ENCODE data around the gene MNDA.

MNDA gene

GRCh38 chr1:158819461-158820443 is 11.4 kb upstream of the MNDA start:
- no peak overlapping the region for H3K4ac ChIP-seq (ENCODE audit: low read depth, low read length)
- H3K56ac ChIP-seq (ENCODE audit: low read length): no peak overlapping the region
- H3K18ac ChIP-seq (ENCODE audit: low read length): no peak overlapping the region
- no peak overlapping the region for H4K5ac ChIP-seq (ENCODE audit: low read length)
- no peak for DNase-seq
- no peak overlapping the region for H3K23ac ChIP-seq (ENCODE audit: low read length)
- no peaks in the 10 kb centered on the region for H3K36me3 ChIP-seq (ENCODE audit: control insufficient read depth, insufficient read depth, low read length)
- H3K4me3 ChIP-seq (ENCODE audit: low read length): no peak overlapping the region
- no peak overlapping the region for H2AK5ac ChIP-seq (ENCODE audit: low read length)
- H3K4me2 ChIP-seq (ENCODE audit: low read length): no peak overlapping the region
- H2BK5ac ChIP-seq (ENCODE audit: low read length): no peak overlapping the region
- no peak overlapping the region for H3K9ac ChIP-seq (ENCODE audit: low read length)
- no CpG with 5 or more reads among the region's 7 CpGs for WGBS (ENCODE audit: extremely low coverage, insufficient coverage, low lambda C conversion rate)
- no peaks in the 10 kb centered on the region for H3K79me2 ChIP-seq (ENCODE audit: control insufficient read depth, insufficient read depth, low read length)
- no peaks in the 10 kb centered on the region for H3K79me1 ChIP-seq (ENCODE audit: low read length)
- H3K4me1 ChIP-seq (ENCODE audit: control insufficient read depth, low read depth, low read length): no peaks in the 10 kb centered on the region
- no peak overlapping the region for H2BK120ac ChIP-seq (ENCODE audit: low read depth, low read length)
- H2BK15ac ChIP-seq (replicated peaks; ENCODE audit: low read depth): no peak overlapping the region
- H4K8ac ChIP-seq (ENCODE audit: low read depth, low read length): no peak overlapping the region
- no peaks in the 10 kb centered on the region for H3K27me3 ChIP-seq (ENCODE audit: insufficient read depth, low read length, poor library complexity)
- no peak overlapping the region for H3K27ac ChIP-seq (ENCODE audit: low read depth, low read length)

- Histone ChIP-seq H3K27me3 (ENCODE audit: insufficient read depth, low read length, poor library complexity) (no peaks in the 10 kb centered on the region), H3K79me1 (ENCODE audit: low read length) (no peaks in the 10 kb centered on the region), H3K27ac (ENCODE audit: low read depth, low read length) (no peak overlapping the region), H3K56ac (ENCODE audit: low read length) (no peak overlapping the region), H2BK5ac (ENCODE audit: low read length) (no peak overlapping the region), H3K4me1 (ENCODE audit: control insufficient read depth, low read depth, low read length) (no peaks in the 10 kb centered on the region), H3K79me2 (ENCODE audit: control insufficient read depth, insufficient read depth, low read length) (no peaks in the 10 kb centered on the region), H3K18ac (ENCODE audit: low read length) (no peak overlapping the region), H3K9ac (ENCODE audit: low read length) (no peak overlapping the region), H3K36me3 (ENCODE audit: control insufficient read depth, insufficient read depth, low read length) (no peaks in the 10 kb centered on the region), H3K4ac (ENCODE audit: low read depth, low read length) (no peak overlapping the region), H2BK15ac (replicated peaks; ENCODE audit: low read depth) (no peak overlapping the region), H3K4me3 (ENCODE audit: low read length) (no peak overlapping the region), H2BK120ac (ENCODE audit: low read depth, low read length) (no peak overlapping the region), H3K4me2 (ENCODE audit: low read length) (no peak overlapping the region), H3K23ac (ENCODE audit: low read length) (no peak overlapping the region), H4K8ac (ENCODE audit: low read depth, low read length) (no peak overlapping the region), H4K5ac (ENCODE audit: low read length) (no peak overlapping the region), H2AK5ac (ENCODE audit: low read length) (no peak overlapping the region)
- WGBS (ENCODE audit: extremely low coverage, insufficient coverage, low lambda C conversion rate): no CpG with 5 or more reads among the region's 1 CpG
- DNase-seq: no peak
These were observed 9.4 kb upstream of the MNDA start for GRCh38 chr1:158821723-158822122.

GRCh38 chr1:158830074-158830677 is 975 bp upstream of the MNDA start:
- no peak overlapping the region for H4K8ac ChIP-seq (ENCODE audit: low read depth, low read length)
- no peak overlapping the region for H2BK15ac ChIP-seq (replicated peaks; ENCODE audit: low read depth)
- DNase-seq: no peak
- H3K27me3 ChIP-seq (ENCODE audit: insufficient read depth, low read length, poor library complexity): no peaks in the 10 kb centered on the region
- H3K9ac ChIP-seq (ENCODE audit: low read length): no peak overlapping the region
- H3K56ac ChIP-seq (ENCODE audit: low read length): no peak overlapping the region
- no peak overlapping the region for H3K4me3 ChIP-seq (ENCODE audit: low read length)
- no peak overlapping the region for H3K4me2 ChIP-seq (ENCODE audit: low read length)
- H3K23ac ChIP-seq (ENCODE audit: low read length): no peak overlapping the region
- H3K4ac ChIP-seq (ENCODE audit: low read depth, low read length): no peak overlapping the region
- H3K4me1 ChIP-seq (ENCODE audit: control insufficient read depth, low read depth, low read length): no peaks in the 10 kb centered on the region
- no peak overlapping the region for H2BK120ac ChIP-seq (ENCODE audit: low read depth, low read length)
- H3K79me2 ChIP-seq (ENCODE audit: control insufficient read depth, insufficient read depth, low read length): no peaks in the 10 kb centered on the region
- H3K79me1 ChIP-seq (ENCODE audit: low read length): no peaks in the 10 kb centered on the region
- no peak overlapping the region for H4K5ac ChIP-seq (ENCODE audit: low read length)
- no peak overlapping the region for H2AK5ac ChIP-seq (ENCODE audit: low read length)
- H3K36me3 ChIP-seq (ENCODE audit: control insufficient read depth, insufficient read depth, low read length): no peaks in the 10 kb centered on the region
- no peak overlapping the region for H2BK5ac ChIP-seq (ENCODE audit: low read length)
- no peak overlapping the region for H3K18ac ChIP-seq (ENCODE audit: low read length)
- no CpG with 5 or more reads among the region's 2 CpGs for WGBS (ENCODE audit: extremely low coverage, insufficient coverage, low lambda C conversion rate)
- no peak overlapping the region for H3K27ac ChIP-seq (ENCODE audit: low read depth, low read length)

DNA sequence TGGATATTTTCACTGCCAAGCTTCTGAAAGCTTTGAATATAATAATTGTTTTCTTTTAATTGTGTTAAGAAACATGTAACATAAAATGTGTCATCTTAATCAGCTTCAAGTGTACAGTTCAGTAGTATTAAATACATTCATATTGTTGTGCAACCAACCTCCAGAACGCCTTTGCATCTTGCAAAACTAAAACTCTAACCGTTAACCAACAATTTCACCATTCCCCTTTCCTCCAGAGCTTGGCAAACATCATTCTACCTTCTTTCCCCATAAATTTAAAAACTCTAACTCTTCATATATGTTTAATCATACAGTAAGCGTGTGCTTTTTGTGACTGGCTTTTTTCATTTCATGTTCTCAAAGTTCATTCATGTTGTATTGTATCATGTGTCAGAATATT is 2.1 kb downstream of the MNDA start:
- Histone ChIP-seq H2BK5ac (ENCODE audit: low read length) (no peak overlapping the region), H3K79me1 (ENCODE audit: low read length) (no peaks in the 10 kb centered on the region), H3K9ac (ENCODE audit: low read length) (no peak overlapping the region), H3K4me2 (ENCODE audit: low read length) (no peak overlapping the region), H3K79me2 (ENCODE audit: control insufficient read depth, insufficient read depth, low read length) (no peaks in the 10 kb centered on the region), H4K5ac (ENCODE audit: low read length) (no peak overlapping the region), H4K8ac (ENCODE audit: low read depth, low read length) (no peak overlapping the region), H3K4me3 (ENCODE audit: low read length) (no peak overlapping the region), H3K36me3 (ENCODE audit: control insufficient read depth, insufficient read depth, low read length) (no peaks in the 10 kb centered on the region), H3K27me3 (ENCODE audit: insufficient read depth, low read length, poor library complexity) (no peaks in the 10 kb centered on the region), H3K56ac (ENCODE audit: low read length) (no peak overlapping the region), H3K4ac (ENCODE audit: low read depth, low read length) (no peak overlapping the region), H3K18ac (ENCODE audit: low read length) (no peak overlapping the region), H2BK15ac (replicated peaks; ENCODE audit: low read depth) (no peak overlapping the region), H2AK5ac (ENCODE audit: low read length) (no peak overlapping the region), H2BK120ac (ENCODE audit: low read depth, low read length) (no peak overlapping the region), H3K27ac (ENCODE audit: low read depth, low read length) (no peak overlapping the region), H3K23ac (ENCODE audit: low read length) (no peak overlapping the region), H3K4me1 (ENCODE audit: control insufficient read depth, low read depth, low read length) (no peaks in the 10 kb centered on the region)
- no peak for DNase-seq
- 86% methylated on average over 2 of the region's 3 CpGs for WGBS (ENCODE audit: extremely low coverage, insufficient coverage, low lambda C conversion rate)

DNA sequence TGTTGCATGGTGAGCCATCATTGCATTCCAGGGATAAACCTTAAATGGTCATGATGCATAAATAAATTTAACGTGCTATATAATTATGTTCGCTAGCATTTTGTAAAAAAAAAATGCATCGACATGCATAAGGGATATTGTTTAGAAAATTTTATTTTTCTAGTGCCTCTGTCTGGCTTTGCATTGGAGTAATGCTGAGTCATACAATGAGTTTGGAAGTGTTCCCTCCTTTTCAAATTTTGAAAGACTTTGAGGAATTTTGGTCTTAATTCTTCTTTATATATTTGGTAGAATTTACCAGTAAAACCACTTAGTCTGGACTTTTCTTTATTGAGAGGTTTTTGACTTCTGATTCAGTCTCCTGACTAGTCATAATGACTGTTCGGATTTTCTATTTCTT is 4.9 kb downstream of the MNDA start:
- no peak overlapping the region for H3K4me3 ChIP-seq (ENCODE audit: low read length)
- no peaks in the 10 kb centered on the region for H3K27me3 ChIP-seq (ENCODE audit: insufficient read depth, low read length, poor library complexity)
- no peak overlapping the region for H3K27ac ChIP-seq (ENCODE audit: low read depth, low read length)
- no peaks in the 10 kb centered on the region for H3K79me1 ChIP-seq (ENCODE audit: low read length)
- no peak overlapping the region for H2BK5ac ChIP-seq (ENCODE audit: low read length)
- H2AK5ac ChIP-seq (ENCODE audit: low read length): no peak overlapping the region
- no peak overlapping the region for H3K18ac ChIP-seq (ENCODE audit: low read length)
- H4K8ac ChIP-seq (ENCODE audit: low read depth, low read length): no peak overlapping the region
- no CpG with 5 or more reads among the region's 4 CpGs for WGBS (ENCODE audit: extremely low coverage, insufficient coverage, low lambda C conversion rate)
- no peak overlapping the region for H2BK120ac ChIP-seq (ENCODE audit: low read depth, low read length)
- no peak overlapping the region for H3K23ac ChIP-seq (ENCODE audit: low read length)
- H2BK15ac ChIP-seq (replicated peaks; ENCODE audit: low read depth): no peak overlapping the region
- H4K5ac ChIP-seq (ENCODE audit: low read length): no peak overlapping the region
- H3K79me2 ChIP-seq (ENCODE audit: control insufficient read depth, insufficient read depth, low read length): no peaks in the 10 kb centered on the region
- no peak overlapping the region for H3K9ac ChIP-seq (ENCODE audit: low read length)
- H3K4me1 ChIP-seq (ENCODE audit: control insufficient read depth, low read depth, low read length): no peaks in the 10 kb centered on the region
- no peak overlapping the region for H3K56ac ChIP-seq (ENCODE audit: low read length)
- no peaks in the 10 kb centered on the region for H3K36me3 ChIP-seq (ENCODE audit: control insufficient read depth, insufficient read depth, low read length)
- no peak for DNase-seq
- H3K4ac ChIP-seq (ENCODE audit: low read depth, low read length): no peak overlapping the region
- no peak overlapping the region for H3K4me2 ChIP-seq (ENCODE audit: low read length)
